ENCODE data around the gene CFAP91. TPM values are rescaled to one million over a fixed set of nuclear protein-coding genes. Genes with fewer than 3 reads are reported as not detected.

Gene CFAP91
- total RNA-seq, 4 donors from 2014 or later = 2.1 to 21.5 (median 6.2) TPM; not detected in 1

DNA sequence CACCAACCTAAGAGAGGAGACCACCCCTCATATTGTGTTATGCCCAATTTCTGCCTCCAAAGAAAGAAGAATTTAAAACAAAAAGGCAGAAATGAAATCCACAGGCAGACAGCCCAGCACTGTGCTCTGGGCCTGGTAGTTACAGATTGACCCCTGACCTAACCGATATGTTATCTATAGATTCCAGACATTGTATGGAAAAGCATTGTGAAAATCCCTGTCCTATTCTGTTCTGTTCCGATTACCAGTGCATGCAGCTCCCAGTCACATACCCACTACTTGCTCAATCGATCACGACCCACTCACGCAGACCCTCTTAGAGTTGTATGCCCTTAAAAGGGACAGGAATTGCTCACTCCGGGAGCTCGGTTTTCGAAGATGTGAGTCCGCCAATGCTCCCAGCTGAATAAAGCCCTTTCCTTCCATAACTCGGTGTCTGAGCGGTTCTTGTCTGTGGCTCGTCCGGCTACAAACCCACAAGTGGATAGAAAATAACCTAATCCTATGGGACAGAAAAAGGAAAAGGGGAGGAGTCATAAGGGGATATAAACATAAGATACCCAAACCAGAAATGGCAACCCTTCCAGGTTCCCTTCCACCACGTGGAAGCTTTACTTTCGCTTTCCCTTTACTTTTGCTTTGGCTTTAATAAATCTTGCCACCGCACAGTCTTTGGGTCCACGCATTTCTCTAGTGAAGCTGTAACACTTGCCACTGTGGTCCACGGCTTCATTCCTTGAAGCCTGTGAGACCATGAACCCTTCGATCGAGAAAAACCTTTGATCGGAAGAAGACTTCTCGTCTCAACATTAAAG, 1.7 kb upstream of the CFAP91 start:
- peak overlapping the region in 1 of 4 donors; percentile 3 for H3K27ac ChIP-seq
- no peak overlapping the region for H3K4me3 ChIP-seq
- peaks cover 0 to 14% (median 6%) of the 10 kb centered on the region in 4 donors for H3K4me1 ChIP-seq
- TF ChIP-seq, protein P1, sequence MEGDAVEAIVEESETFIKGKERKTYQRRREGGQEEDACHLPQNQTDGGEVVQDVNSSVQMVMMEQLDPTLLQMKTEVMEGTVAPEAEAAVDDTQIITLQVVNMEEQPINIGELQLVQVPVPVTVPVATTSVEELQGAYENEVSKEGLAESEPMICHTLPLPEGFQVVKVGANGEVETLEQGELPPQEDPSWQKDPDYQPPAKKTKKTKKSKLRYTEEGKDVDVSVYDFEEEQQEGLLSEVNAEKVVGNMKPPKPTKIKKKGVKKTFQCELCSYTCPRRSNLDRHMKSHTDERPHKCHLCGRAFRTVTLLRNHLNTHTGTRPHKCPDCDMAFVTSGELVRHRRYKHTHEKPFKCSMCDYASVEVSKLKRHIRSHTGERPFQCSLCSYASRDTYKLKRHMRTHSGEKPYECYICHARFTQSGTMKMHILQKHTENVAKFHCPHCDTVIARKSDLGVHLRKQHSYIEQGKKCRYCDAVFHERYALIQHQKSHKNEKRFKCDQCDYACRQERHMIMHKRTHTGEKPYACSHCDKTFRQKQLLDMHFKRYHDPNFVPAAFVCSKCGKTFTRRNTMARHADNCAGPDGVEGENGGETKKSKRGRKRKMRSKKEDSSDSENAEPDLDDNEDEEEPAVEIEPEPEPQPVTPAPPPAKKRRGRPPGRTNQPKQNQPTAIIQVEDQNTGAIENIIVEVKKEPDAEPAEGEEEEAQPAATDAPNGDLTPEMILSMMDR (IDR thresholded peaks at IDR 0.05) = no peak
- TF ChIP-seq POLR2A (IDR thresholded peaks at IDR 0.05) = no peak
- H3K36me3 ChIP-seq = no peaks in the 10 kb centered on the region
- H3K27me3 ChIP-seq = no peaks in the 10 kb centered on the region
- DNase-seq = no peak
- no peaks in the 10 kb centered on the region for H3K9me3 ChIP-seq

DNA sequence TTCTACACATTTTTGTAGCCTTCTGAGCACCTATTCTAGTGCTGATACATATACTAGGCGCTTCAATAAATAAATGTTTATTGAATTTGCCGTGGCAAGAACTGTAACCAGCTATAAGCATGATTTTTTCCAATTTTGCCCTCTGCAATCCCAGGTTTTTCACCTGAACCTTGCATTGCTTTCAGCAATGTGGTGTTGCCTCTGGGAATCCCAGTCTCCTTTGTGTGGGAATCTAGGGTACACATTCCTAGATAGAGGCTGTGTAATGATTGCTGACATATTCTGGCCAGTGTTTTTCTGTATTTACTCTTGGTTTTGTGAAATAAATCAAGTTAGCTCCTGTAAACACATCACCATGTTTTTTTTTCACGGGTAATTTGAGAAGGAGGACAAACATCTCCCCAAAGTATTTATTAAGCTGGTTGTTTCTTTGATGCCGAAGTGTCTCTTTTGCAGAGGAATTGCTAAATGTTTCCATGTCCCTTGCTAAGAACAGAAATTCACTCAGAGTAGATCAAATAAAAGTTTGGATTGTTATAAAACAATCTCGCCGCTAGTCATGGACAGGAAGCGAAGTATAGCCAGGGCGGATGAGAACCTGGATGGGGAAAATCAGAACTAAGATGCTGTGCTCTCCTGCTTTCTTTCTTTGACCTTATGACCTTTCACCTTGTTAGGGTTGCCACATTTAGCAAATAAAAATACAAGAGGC, 1.2 kb downstream of the CFAP91 start:
- Histone ChIP-seq H3K4me1 (peaks cover 0 to 14% (median 6%) of the 10 kb centered on the region in 4 donors), H3K27me3 (no peaks in the 10 kb centered on the region), H3K36me3 (no peaks in the 10 kb centered on the region), H3K4me3 (no peak overlapping the region), H3K9me3 (no peaks in the 10 kb centered on the region), H3K27ac (no peak overlapping the region)
- TF ChIP-seq, protein P1 (IDR thresholded peaks at IDR 0.05) = no peak
- no peak for TF ChIP-seq POLR2A (IDR thresholded peaks at IDR 0.05)
- DNase-seq = no peak

DNA sequence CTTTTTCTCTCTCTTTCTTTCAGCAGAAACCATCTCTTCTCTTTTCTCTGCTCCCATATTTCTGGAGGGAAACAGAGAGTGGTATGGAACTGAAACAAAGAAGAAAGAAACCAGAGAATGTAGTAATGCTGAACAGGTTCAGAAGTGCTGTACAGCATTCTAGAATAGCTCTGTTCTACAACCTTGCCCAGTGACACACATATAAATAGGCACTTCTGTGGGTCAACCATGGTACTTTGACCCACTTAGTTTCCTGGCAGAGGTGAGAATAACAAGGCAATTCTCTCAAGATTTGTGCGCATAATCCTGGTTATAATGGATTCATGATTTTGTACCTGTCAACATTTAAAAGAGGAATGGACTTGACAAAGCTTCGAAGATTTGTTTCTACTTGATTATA, 12.3 kb downstream of the CFAP91 start:
- no peak overlapping the region for H3K4me3 ChIP-seq
- no peaks in the 10 kb centered on the region for H3K36me3 ChIP-seq
- H3K9me3 ChIP-seq = no peaks in the 10 kb centered on the region
- TF ChIP-seq, protein P1 (IDR thresholded peaks at IDR 0.05) = no peak
- TF ChIP-seq POLR2A (IDR thresholded peaks at IDR 0.05) = no peak
- H3K27me3 ChIP-seq = no peaks in the 10 kb centered on the region
- no peak for DNase-seq
- H3K4me1 ChIP-seq = peaks cover 0 to 4% (median 2%) of the 10 kb centered on the region in 4 donors
- peak overlapping the region in 2 of 4 donors; percentile 27 to 67 for H3K27ac ChIP-seq

DNA sequence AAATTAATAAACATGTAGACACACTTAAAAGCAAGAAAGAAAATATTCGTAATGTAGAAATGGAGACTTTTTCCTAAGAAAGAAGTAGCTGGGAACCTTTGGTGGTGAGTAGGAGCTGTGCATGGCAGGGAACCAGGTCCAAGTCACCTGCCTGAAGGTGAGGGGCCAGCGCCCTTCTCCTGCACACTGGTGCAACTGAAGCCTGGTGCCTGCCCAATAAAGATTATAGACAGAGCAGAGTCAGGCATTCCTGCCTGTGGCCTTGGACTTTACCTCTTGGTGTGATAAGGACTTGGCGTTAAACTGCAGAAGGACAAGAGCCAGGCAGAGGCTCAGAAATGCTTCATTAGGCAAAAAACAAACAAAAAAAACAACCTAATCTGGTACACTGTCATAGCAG, 14.2 kb downstream of the CFAP91 start:
- Histone ChIP-seq H3K4me3 (no peak overlapping the region), H3K36me3 (no peaks in the 10 kb centered on the region), H3K27ac (peak overlapping the region in 2 of 4 donors; percentile 38 to 67), H3K9me3 (no peaks in the 10 kb centered on the region), H3K4me1 (peaks cover 0 to 4% (median 2%) of the 10 kb centered on the region in 4 donors), H3K27me3 (no peaks in the 10 kb centered on the region)
- peak in 2 of 3 donors; percentile 80 to 83 for DNase-seq
- TF ChIP-seq POLR2A (IDR thresholded peaks at IDR 0.05) = no peak
- TF ChIP-seq, protein P1 (IDR thresholded peaks at IDR 0.05) = peak in 3 of 6 experiments; percentile 38 to 51 (median 46)

DNA sequence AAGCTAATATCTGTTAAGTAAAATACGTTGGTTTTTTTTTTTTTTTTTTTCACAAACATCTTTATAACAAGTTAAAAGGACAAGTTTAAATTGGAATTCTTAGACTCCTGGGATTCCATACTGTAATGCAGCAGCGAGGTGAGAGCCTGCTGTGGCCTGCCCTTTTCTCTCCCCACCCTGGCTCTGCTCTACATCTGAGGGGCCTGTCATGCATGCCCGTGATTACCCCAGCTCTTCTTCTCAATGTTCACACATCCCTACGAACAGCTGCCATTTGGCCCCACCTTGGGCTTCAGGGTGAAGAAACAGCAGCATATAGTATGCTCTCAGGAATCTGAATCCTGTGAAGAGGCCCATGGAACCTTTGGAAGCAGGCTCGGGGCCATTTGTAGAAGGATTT, 14.7 kb downstream of the CFAP91 start:
- Histone ChIP-seq H3K27me3 (no peaks in the 10 kb centered on the region), H3K36me3 (no peaks in the 10 kb centered on the region), H3K4me3 (no peak overlapping the region), H3K27ac (peak overlapping the region in 2 of 4 donors; percentile 38 to 67), H3K9me3 (no peaks in the 10 kb centered on the region), H3K4me1 (peaks cover 0 to 4% (median 2%) of the 10 kb centered on the region in 4 donors)
- peak in 1 of 3 donors; percentile 49 for DNase-seq
- TF ChIP-seq, protein P1 (IDR thresholded peaks at IDR 0.05) = no peak
- TF ChIP-seq POLR2A (IDR thresholded peaks at IDR 0.05) = no peak
